ENCODE results near the gene GPR137B.

DNA sequence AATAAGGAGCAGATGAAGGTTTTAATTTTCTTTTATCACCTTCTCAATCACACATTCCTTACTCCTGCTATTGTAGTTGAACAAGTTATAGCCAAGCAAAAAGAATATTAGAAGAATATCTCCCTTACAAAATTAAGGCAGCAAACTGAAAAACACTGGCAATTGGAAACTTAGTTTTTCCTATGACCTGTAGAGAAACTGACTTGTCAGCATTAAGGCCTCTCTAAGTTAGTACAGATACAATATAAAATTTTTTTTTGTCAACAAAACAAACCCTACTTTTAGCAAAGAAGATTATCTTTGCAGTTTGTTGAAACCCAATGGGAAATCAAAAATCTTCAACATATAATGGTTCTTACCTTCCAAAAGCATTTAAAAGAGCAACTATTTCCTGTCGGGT is 78.1 kb downstream of the GPR137B start:
- no peak for TF ChIP-seq GATA2 (IDR thresholded peaks at IDR 0.05; ENCODE audit: low read depth, low read length)
- no peak for TF ChIP-seq GATA3 (IDR thresholded peaks at IDR 0.05; ENCODE audit: low read depth, low read length)

Measured in SH-SY5Y (cell line).